Fibroblast of the aortic adventitia (primary cell): ENCODE data around the gene MYBPHL. TPM values are rescaled to one million over a fixed set of nuclear protein-coding genes. Genes with fewer than 3 reads are reported as not detected.

Experiments used
- DNase-seq: peaks from one replicate; pipeline ENCODE4 v3.0.0-alpha.2; 2010; ENCODE audit warnings: low read depth
- H3K4me3 ChIP-seq: 2 replicates; pipeline ENCODE4 v1.5.1; 2011; ENCODE audit warnings: low read depth, mild to moderate bottlenecking, control low read depth, low read length, moderate library complexity
- CTCF ChIP-seq: IDR thresholded peaks from 2 replicates; pipeline ENCODE4 v1.5.1; 2011; ENCODE audit warnings: mild to moderate bottlenecking, low read length, control low read depth, inconsistent platforms; ENCODE audit not compliant: insufficient read depth
- total RNA-seq: library from RNA; depleted of rRNA; stranded (reverse); fragments of >200 nt; gene quantifications from 2 replicates; pipeline ENCODE4 v1.2.3, GENCODE V29; 2012; ENCODE audit warnings: low replicate concordance

The MYBPHL gene
- total RNA-seq, 1 donor, result not detected

GRCh38 chr1:109248444-109248796 lies 58.4 kb downstream of the MYBPHL start:
- no peak for DNase-seq
- no peak for TF ChIP-seq CTCF
- H3K4me3 ChIP-seq, result no peak overlapping the region

- no peak overlapping the region for H3K4me3 ChIP-seq
- TF ChIP-seq CTCF, result no peak
- DNase-seq, result no peak
Measured at GRCh38 chr1:109247401-109248365, 59.1 kb downstream of the MYBPHL start.

GRCh38 chr1:109246141-109246551 lies 60.7 kb downstream of the MYBPHL start:
- H3K4me3 ChIP-seq, result no peak overlapping the region
- TF ChIP-seq CTCF, result no peak
- no peak for DNase-seq

- TF ChIP-seq CTCF, result no peak
- DNase-seq, result no peak
- H3K4me3 ChIP-seq, result no peak overlapping the region
Measured at GRCh38 chr1:109243860-109244552, 62.8 kb downstream of the MYBPHL start.

GRCh38 chr1:109243221-109243620 lies 63.6 kb downstream of the MYBPHL start:
- H3K4me3 ChIP-seq, result no peak overlapping the region
- DNase-seq, result no peak
- TF ChIP-seq CTCF, result no peak

GRCh38 chr1:109242387-109242786 lies 64.4 kb downstream of the MYBPHL start:
- no peak overlapping the region for H3K4me3 ChIP-seq
- DNase-seq, result peak; percentile 77
- TF ChIP-seq CTCF, result no peak

Other genes with a start within 250 kb of the MYBPHL start
- gene TAF13, start 231.0 kb downstream of the MYBPHL start, total RNA-seq, result 131 and 287 TPM in 2 replicates
- gene TMEM167B, start 216.2 kb downstream of the MYBPHL start, total RNA-seq, result 26.1 and 28.8 TPM in 2 replicates
- 0.16 and 0.45 TPM in 2 replicates for gene ELAPOR1, start 192.9 kb downstream of the MYBPHL start, total RNA-seq
- gene SARS1, start 93.1 kb downstream of the MYBPHL start, total RNA-seq, result 321 and 576 TPM in 2 replicates
- 0.36 and 0.90 TPM in 2 replicates for gene CELSR2, start 57.5 kb downstream of the MYBPHL start, total RNA-seq
- gene PSRC1, start 23.9 kb downstream of the MYBPHL start, total RNA-seq, result 10.0 and 19.0 TPM in 2 replicates
- gene SORT1, start 90.9 kb upstream of the MYBPHL start, total RNA-seq, result 3.0 and 4.5 TPM in 2 replicates
- gene PSMA5, start 119.4 kb upstream of the MYBPHL start, total RNA-seq, result 40.0 and 56.1 TPM in 2 replicates
- gene SYPL2, start 159.5 kb upstream of the MYBPHL start, total RNA-seq, result 0.25 and 1.7 TPM in 2 replicates
- 1.6 and 2.9 TPM in 2 replicates for gene ATXN7L2, start 176.9 kb upstream of the MYBPHL start, total RNA-seq
- gene CYB561D1, start 187.1 kb upstream of the MYBPHL start, total RNA-seq, result 8.1 and 10.1 TPM in 2 replicates
- gene AMIGO1, start 202.7 kb upstream of the MYBPHL start, total RNA-seq, result 0.54 and 2.5 TPM in 2 replicates
- gene GPR61, start 232.9 kb upstream of the MYBPHL start, total RNA-seq, result under 0.01 TPM in 1 of 2 replicates, not detected in the other
- 10.1 and 17.6 TPM in 2 replicates for gene GNAI3, start 241.6 kb upstream of the MYBPHL start, total RNA-seq